A549 (cell line): ENCODE results near the gene MYF5. TPM values are rescaled to one million over a fixed set of nuclear protein-coding genes. Genes with fewer than 3 reads are reported as not detected.

Source experiments
- ATAC-seq, 2 experiments: fragments of 200-7000 bp in 1 of 2; fragments of >200 bp in 1 of 2; cut with Nextera tagmentation in 1 of 2; cut with Tn5 transposase in 1 of 2; 3 replicates each; pipeline versions ENCODE4 v1.8.0 to v1.9.1; 2018 to 2020; ENCODE audit warnings: mild to moderate bottlenecking in 1 of 2, moderate library complexity in 1 of 2
- CTCF ChIA-PET: fragments of 300-600 bp; sonication (Branson Sonifier 250); formaldehyde crosslinking; extraction: SDS; loops from one replicate; lab custom pipeline; 2021; ENCODE audit warnings: antibody characterized with exemption, inconsistent platforms; lab: Yijun Ruan, JAX
- POLR2A ChIA-PET: fragments of 350-600 bp; formaldehyde crosslinking; extraction: SDS; loops from one replicate; lab custom pipeline; 2021; ENCODE audit warnings: antibody characterized with exemption, inconsistent platforms; lab: Yijun Ruan, JAX
- DNase-seq, 2 experiments: peaks; one replicate each; pipeline versions ENCODE4 v3.0.0 to v3.0.0-alpha.2; 2011 to 2016; ENCODE audit warnings: low read depth in 1 of 2, low spot score in 1 of 2
- FAIRE-seq: peaks from 2 replicates; lab custom pipeline; 2011; peaks lifted over from hg19 to GRCh38; lab: Jason Lieb, UNC
- H3K27ac ChIP-seq, 2 experiments: fragments of >200 bp; sonication (Bioruptor Twin); formaldehyde crosslinking; 3 replicates each; pipeline ENCODE4 v1.5.1; 2016 to 2017
- H3K4me1 ChIP-seq: fragments of >200 bp; sonication (Bioruptor Twin); formaldehyde crosslinking; 3 replicates; pipeline ENCODE4 v1.6.1; 2016
- H3K4me2 ChIP-seq: fragments of >200 bp; sonication (Bioruptor Twin); formaldehyde crosslinking; 3 replicates; pipeline ENCODE4 v1.6.1; 2016
- H3K4me3 ChIP-seq: fragments of >200 bp; sonication (Bioruptor Twin); formaldehyde crosslinking; 3 replicates; pipeline ENCODE4 v1.5.1; 2016
- H3K9me3 ChIP-seq: fragments of >200 bp; sonication (Bioruptor Twin); formaldehyde crosslinking; 3 replicates; pipeline ENCODE4 v1.6.1; 2016
- CBX8 ChIP-seq: fragments of 200-600 bp; sonication (generic); IDR thresholded peaks from 2 replicates; pipeline ENCODE4 v1.6.1; 2016
- EHMT2 ChIP-seq: fragments of 200-600 bp; sonication (generic); IDR thresholded peaks from 2 replicates; pipeline ENCODE4 v1.6.1; 2016; ENCODE audit warnings: antibody characterized with exemption, low read depth, mild to moderate bottlenecking, moderate library complexity
- HOXA7 ChIP-seq: fragments of 250-450 bp; sonication (Bioruptor Pico); IDR thresholded peaks from 2 replicates; pipeline ENCODE4 v1.5.0; 2020; ENCODE audit warnings: mild to moderate bottlenecking, moderate library complexity
- HOXB13 ChIP-seq: fragments of 250-450 bp; sonication (Bioruptor Pico); IDR thresholded peaks from 2 replicates; pipeline ENCODE4 v1.5.0; 2020; ENCODE audit warnings: low read depth, mild to moderate bottlenecking, moderate library complexity
- PBX3 ChIP-seq: IDR thresholded peaks from 2 replicates; pipeline ENCODE4 v1.6.1; 2012
- RFX5 ChIP-seq: fragments of 450-650 bp; IDR thresholded peaks from 2 replicates; pipeline ENCODE4 v1.7.1; 2014; ENCODE audit warnings: antibody characterized with exemption, mild to moderate bottlenecking, moderate library complexity
- TP53 ChIP-seq: fragments of 250-450 bp; sonication (Bioruptor Pico); IDR thresholded peaks from 2 replicates; pipeline ENCODE4 v1.5.0; 2021; ENCODE audit warnings: mild to moderate bottlenecking, moderate library complexity
- ZC3H11A ChIP-seq: fragments of 450-650 bp; IDR thresholded peaks from 2 replicates; pipeline ENCODE4 v1.6.1; 2014; ENCODE audit warnings: antibody characterized with exemption, mild to moderate bottlenecking
- ZFP36 ChIP-seq: fragments of 450-650 bp; IDR thresholded peaks from 2 replicates; pipeline ENCODE4 v1.6.1; 2014; ENCODE audit warnings: borderline replicate concordance; ENCODE audit not compliant: partially characterized antibody
- WGBS: methylation state at CpG from one replicate; pipeline ENCODE4 v1.1.6; 2017; ENCODE audit errors: missing lambda C conversion rate; 5-methylcytosine and 5-hydroxymethylcytosine counted together
- polyA plus RNA-seq, 4 experiments: library from polyadenylated mRNA; depleted of rRNA in 3 of 4; stranded (reverse); fragments of >200 nt; fragmentation: RNase III in 1 of 4; extraction: RNeasy Plus Mini Kit Qiagen cat#74134 plus additional on column Dnase treatment in 1 of 4; gene quantifications; 2 replicates in 3 of 4; 3 replicates in 1 of 4; pipeline ENCODE4 v1.2.3, GENCODE V29; 2011 to 2017

The MYF5 gene
- polyA plus RNA-seq, 2 of the 4 experiments (the other 2 are of a cell fraction): not detected

GRCh38 chr12:80766897-80767296 lies 50.2 kb downstream of the MYF5 start:
- 3% methylated on average over 2 of the region's 2 CpGs for WGBS
- no peak overlapping the region for H3K27ac ChIP-seq
- CTCF ChIA-PET: no interaction called here

More at GRCh38 chr12:80766897-80767296, 50.2 kb downstream of the MYF5 start:
- TF ChIP-seq CBX8 (no peak), EHMT2 (no peak), PBX3 (no peak), TP53 (CRISPR knock-in tag) (no peak), HOXA7 (no peak), RFX5 (no peak), ZFP36 (no peak), ZC3H11A (no peak), HOXB13 (CRISPR knock-in tag) (no peak)
- H3K4me1 ChIP-seq: no peaks in the 10 kb centered on the region
- no peak for FAIRE-seq
- no peak for ATAC-seq
- H3K4me3 ChIP-seq: no peak overlapping the region
- POLR2A ChIA-PET: no interaction called here
- no peak for DNase-seq
- no peak overlapping the region for H3K4me2 ChIP-seq
- no peaks in the 10 kb centered on the region for H3K9me3 ChIP-seq

Other genes with a start within 250 kb of the MYF5 start
- not detected in 2 replicates for gene MYF6, start 9.3 kb upstream of the MYF5 start, polyA plus RNA-seq (2011; rRNA removed)
- gene MYF6, start 9.3 kb upstream of the MYF5 start, polyA plus RNA-seq (2017; fragmentation: RNase III; extraction: RNeasy Plus Mini Kit Qiagen cat#74134 plus additional on column Dnase treatment): not detected in 3 replicates
- 2.6 and 3.2 TPM in 2 replicates for gene LIN7A, start 221.0 kb downstream of the MYF5 start, polyA plus RNA-seq (2011; rRNA removed)
- gene LIN7A, start 221.0 kb downstream of the MYF5 start, polyA plus RNA-seq (2017; fragmentation: RNase III; extraction: RNeasy Plus Mini Kit Qiagen cat#74134 plus additional on column Dnase treatment): 0.21 to 0.23 TPM (median 0.21 TPM) in 3 replicates